ENCODE measurements around the gene TNFRSF25.
A peak's percentile ranks its signal among the peaks of the same experiment; 100 is the strongest.

TNFRSF25 gene

GRCh38 chr1:6499296-6499695, 33.3 kb upstream of the TNFRSF25 start:
- Histone ChIP-seq H2AFZ (ENCODE audit: low read length) (no peak overlapping the region), H3K9me2 (ENCODE audit: low read depth, low read length) (no peaks in the 10 kb centered on the region), H3F3A (ENCODE audit: insufficient read depth, low read length) (no peaks in the 10 kb centered on the region), H3K4me2 (ENCODE audit: low read length) (no peak overlapping the region), H3K9ac (ENCODE audit: low read length) (no peak overlapping the region), H3K79me2 (ENCODE audit: insufficient read depth, low read length) (no peaks in the 10 kb centered on the region), H3K9me3 (ENCODE audit: low read length) (no peaks in the 10 kb centered on the region), H3K4me3 (ENCODE audit: low read depth, low read length, poor library complexity, severe bottlenecking) (no peak overlapping the region), H3K4me1 (ENCODE audit: insufficient read depth, low read length, severe bottlenecking) (peaks cover 7% of the 10 kb centered on the region), H4K20me1 (ENCODE audit: insufficient read depth, low read length) (no peaks in the 10 kb centered on the region), H3K36me3 (ENCODE audit: insufficient read depth, low read length) (no peaks in the 10 kb centered on the region), H3K27ac (ENCODE audit: low read depth, low read length, poor library complexity, severe bottlenecking) (no peak overlapping the region), H3K27me3 (ENCODE audit: insufficient read depth, low read length) (peaks cover 20% of the 10 kb centered on the region)
- TF ChIP-seq CTCF (IDR thresholded peaks at IDR 0.05; ENCODE audit: low read length) (no peak), EZH2 (IDR thresholded peaks at IDR 0.05; ENCODE audit: borderline replicate concordance, low read length) (no peak)

GRCh38 chr1:6498576-6499111, 32.7 kb upstream of the TNFRSF25 start:
- H3K4me1 ChIP-seq (ENCODE audit: insufficient read depth, low read length, severe bottlenecking), result peaks cover 7% of the 10 kb centered on the region
- no peak overlapping the region for H3K4me2 ChIP-seq (ENCODE audit: low read length)

GRCh38 chr1:6497867-6498575, 32.0 kb upstream of the TNFRSF25 start:
- H2AFZ ChIP-seq (ENCODE audit: low read length), result no peak overlapping the region
- H3K4me3 ChIP-seq (ENCODE audit: low read depth, low read length, poor library complexity, severe bottlenecking), result peak overlapping the region; percentile 67
- H3K79me2 ChIP-seq (ENCODE audit: insufficient read depth, low read length), result no peaks in the 10 kb centered on the region
- no peaks in the 10 kb centered on the region for H3F3A ChIP-seq (ENCODE audit: insufficient read depth, low read length)
- no peaks in the 10 kb centered on the region for H4K20me1 ChIP-seq (ENCODE audit: insufficient read depth, low read length)
- peak overlapping the region; percentile 99 for H3K4me2 ChIP-seq (ENCODE audit: low read length)
- no peak overlapping the region; the same call in 1 of the 2 replicates for H3K9ac ChIP-seq (ENCODE audit: low read length)
- peaks cover 20% of the 10 kb centered on the region for H3K27me3 ChIP-seq (ENCODE audit: insufficient read depth, low read length)
- no peak overlapping the region for H3K27ac ChIP-seq (ENCODE audit: low read depth, low read length, poor library complexity, severe bottlenecking)
- no peaks in the 10 kb centered on the region for H3K36me3 ChIP-seq (ENCODE audit: insufficient read depth, low read length)
- peaks cover 7% of the 10 kb centered on the region for H3K4me1 ChIP-seq (ENCODE audit: insufficient read depth, low read length, severe bottlenecking)
- H3K9me2 ChIP-seq (ENCODE audit: low read depth, low read length), result no peaks in the 10 kb centered on the region
- H3K9me3 ChIP-seq (ENCODE audit: low read length), result no peaks in the 10 kb centered on the region
- TF ChIP-seq EZH2 (IDR thresholded peaks at IDR 0.05; ENCODE audit: borderline replicate concordance, low read length) (no peak), CTCF (IDR thresholded peaks at IDR 0.05; ENCODE audit: low read length) (no peak)

More at GRCh38 chr1:6498576-6499111, 32.7 kb upstream of the TNFRSF25 start:
- Histone ChIP-seq H3K9me3 (ENCODE audit: low read length) (no peaks in the 10 kb centered on the region), H3K27ac (ENCODE audit: low read depth, low read length, poor library complexity, severe bottlenecking) (no peak overlapping the region), H3F3A (ENCODE audit: insufficient read depth, low read length) (no peaks in the 10 kb centered on the region), H3K4me3 (ENCODE audit: low read depth, low read length, poor library complexity, severe bottlenecking) (no peak overlapping the region), H3K9me2 (ENCODE audit: low read depth, low read length) (no peaks in the 10 kb centered on the region), H2AFZ (ENCODE audit: low read length) (no peak overlapping the region), H4K20me1 (ENCODE audit: insufficient read depth, low read length) (no peaks in the 10 kb centered on the region), H3K36me3 (ENCODE audit: insufficient read depth, low read length) (no peaks in the 10 kb centered on the region), H3K79me2 (ENCODE audit: insufficient read depth, low read length) (no peaks in the 10 kb centered on the region), H3K9ac (ENCODE audit: low read length) (no peak overlapping the region), H3K27me3 (ENCODE audit: insufficient read depth, low read length) (peaks cover 20% of the 10 kb centered on the region)
- TF ChIP-seq EZH2 (IDR thresholded peaks at IDR 0.05; ENCODE audit: borderline replicate concordance, low read length), result no peak
- TF ChIP-seq CTCF (IDR thresholded peaks at IDR 0.05; ENCODE audit: low read length), result no peak

Data from OCI-LY1 (cell line).